MCF 10A (cell line): Measurements from ENCODE around the gene CNPY4. TPM values are rescaled to one million over a fixed set of nuclear protein-coding genes. Genes with fewer than 3 reads are reported as not detected.

Experiments used
- BruUV-seq: library from RNA; stranded (reverse); fragments of 400-500 nt; replicated peaks from 2 replicates; lab custom pipeline; 2021; lab: Mats Ljungman, UMichigan
- CTCF ChIA-PET: fragments of 300-600 bp; sonication (Branson Sonifier 250); formaldehyde crosslinking; extraction: SDS; loops from one replicate; lab custom pipeline; 2021; ENCODE audit warnings: antibody characterized with exemption, inconsistent platforms; lab: Yijun Ruan, JAX
- POLR2A ChIA-PET: fragments of 300-600, 350-650 bp; sonication (Branson Sonifier 250); formaldehyde crosslinking; extraction: SDS; loops from one replicate; lab custom pipeline; 2020; ENCODE audit warnings: antibody characterized with exemption, inconsistent platforms; lab: Yijun Ruan, JAX
- DNase-seq: peaks from one replicate; pipeline ENCODE4 v3.0.0-alpha.2; 2018; ENCODE audit not compliant: unreplicated experiment
- H3K27ac Mint-ChIP-seq: one replicate; pipeline ENCODE4 v1.8.0; 2022; ENCODE audit warnings: mild to moderate bottlenecking, low read depth, mixed read lengths; ENCODE audit not compliant: unreplicated experiment
- H3K27me3 Mint-ChIP-seq: one replicate; pipeline ENCODE4 v1.8.0; 2022; ENCODE audit warnings: mixed read lengths; ENCODE audit not compliant: insufficient read depth, unreplicated experiment
- H3K36me3 Mint-ChIP-seq: one replicate; pipeline ENCODE4 v1.8.0; 2022; ENCODE audit warnings: mild to moderate bottlenecking, moderate library complexity, mixed read lengths; ENCODE audit not compliant: insufficient read depth, unreplicated experiment
- H3K4me1 Mint-ChIP-seq: one replicate; pipeline ENCODE4 v1.8.0; 2022; ENCODE audit warnings: mixed read lengths; ENCODE audit not compliant: insufficient read depth, unreplicated experiment
- H3K4me3 Mint-ChIP-seq: one replicate; pipeline ENCODE4 v1.8.0; 2022; ENCODE audit warnings: mild to moderate bottlenecking, moderate library complexity, mixed read lengths; ENCODE audit not compliant: unreplicated experiment
- H3K9me3 Mint-ChIP-seq: one replicate; pipeline ENCODE4 v1.8.0; 2022; ENCODE audit warnings: mixed read lengths; ENCODE audit not compliant: unreplicated experiment
- intact Hi-C: fragments of 100-400 bp; cut with micrococcal nuclease; formaldehyde crosslinking; loops from 2 replicates; pipeline ENCODE4 v1.14.1; 2022
- total RNA-seq: library from RNA; stranded (reverse); gene quantifications from 2 replicates; pipeline ENCODE4 v1.2.3, GENCODE V29; 2022
- TF ChIP-seq, protein P1 (sequence below): fragments of 200-600 bp; IDR thresholded peaks from one replicate; pipeline ENCODE4 v1.8.0; 2022; ENCODE audit warnings: antibody characterized with exemption, mild to moderate bottlenecking; ENCODE audit not compliant: unreplicated experiment

The CNPY4 gene
- total RNA-seq, 1 experiment from 2014 or later = 2.9 TPM

DNA sequence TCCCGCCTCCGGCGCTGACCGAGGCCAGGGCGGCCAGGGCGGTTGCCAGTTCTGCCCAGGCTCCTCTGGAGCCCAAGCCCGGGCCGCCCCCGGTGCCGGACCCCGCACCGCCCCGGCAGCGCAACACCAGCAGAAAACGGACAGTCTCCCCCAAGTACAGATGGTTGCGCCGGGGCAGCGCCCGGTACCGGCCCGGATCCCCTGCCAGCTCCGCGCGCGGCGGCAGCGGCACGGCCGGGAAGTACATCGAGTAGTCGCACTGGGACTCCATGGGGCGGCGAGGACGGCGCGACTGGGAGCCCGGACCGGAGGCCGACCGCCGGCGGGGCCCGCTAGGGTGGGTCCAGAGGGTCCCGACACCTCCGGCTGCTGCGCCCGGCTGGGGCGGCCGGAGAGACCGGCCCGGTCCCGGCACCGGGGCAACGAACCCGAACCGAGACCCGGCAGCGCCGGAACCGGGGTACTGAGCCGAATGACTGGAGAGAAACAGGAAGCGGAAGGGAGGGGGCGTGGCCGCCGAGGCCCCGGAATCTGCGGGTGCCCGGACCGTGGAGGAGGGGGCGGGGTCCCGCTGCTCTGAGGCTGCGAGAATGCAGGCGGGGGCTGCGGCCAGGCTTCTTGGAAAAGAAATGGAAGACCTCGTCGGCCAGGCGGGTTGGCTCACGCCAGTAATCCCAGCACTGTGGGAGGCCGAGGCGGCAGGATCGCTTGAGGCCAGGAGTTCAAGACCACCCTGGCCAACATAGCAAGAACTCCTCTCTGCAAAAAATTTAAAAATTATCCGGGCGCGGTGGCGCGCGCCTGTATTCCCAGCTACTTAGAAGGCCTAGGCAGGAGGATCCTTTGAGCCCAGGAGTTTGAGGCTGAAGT, 39.0 kb downstream of the CNPY4 start, which contains the start of gene TRAPPC14:
Gene TRAPPC14 (minus strand): TSS at position 495 of the 870 bp plus-strand sequence. CDS start 224 bp downstream, at position 271.
- ChIA-PET CTCF (interaction anchor here (0.7 to 1.2 kb wide), 5 partner anchors 26 to 400 kb away, joined by 3 to 4 read pairs (median 4); no protein-coding TSS in a partner anchor), POLR2A (interaction anchor here (0.7 to 5.5 kb wide), 9 partner anchors 9 to 57 kb away, joined by 3 to 58 read pairs (median 4); partner anchors contain the start of genes AP4M1, GAL3ST4, GPC2 and LAMTOR4)
- intact Hi-C loops = no loop called here
- Mint-ChIP-seq H3K36me3 (peaks cover 21% of the 10 kb centered on the region), H3K4me3 (peak within 1 kb of the TSS; percentile 77), H3K9me3 (no peaks in the 10 kb centered on the region), H3K27me3 (no peaks in the 10 kb centered on the region), H3K4me1 (peaks cover 16% of the 10 kb centered on the region), H3K27ac (no peak within 1 kb of the TSS)
- DNase-seq = peak; percentile 77
- TF ChIP-seq, protein P1, sequence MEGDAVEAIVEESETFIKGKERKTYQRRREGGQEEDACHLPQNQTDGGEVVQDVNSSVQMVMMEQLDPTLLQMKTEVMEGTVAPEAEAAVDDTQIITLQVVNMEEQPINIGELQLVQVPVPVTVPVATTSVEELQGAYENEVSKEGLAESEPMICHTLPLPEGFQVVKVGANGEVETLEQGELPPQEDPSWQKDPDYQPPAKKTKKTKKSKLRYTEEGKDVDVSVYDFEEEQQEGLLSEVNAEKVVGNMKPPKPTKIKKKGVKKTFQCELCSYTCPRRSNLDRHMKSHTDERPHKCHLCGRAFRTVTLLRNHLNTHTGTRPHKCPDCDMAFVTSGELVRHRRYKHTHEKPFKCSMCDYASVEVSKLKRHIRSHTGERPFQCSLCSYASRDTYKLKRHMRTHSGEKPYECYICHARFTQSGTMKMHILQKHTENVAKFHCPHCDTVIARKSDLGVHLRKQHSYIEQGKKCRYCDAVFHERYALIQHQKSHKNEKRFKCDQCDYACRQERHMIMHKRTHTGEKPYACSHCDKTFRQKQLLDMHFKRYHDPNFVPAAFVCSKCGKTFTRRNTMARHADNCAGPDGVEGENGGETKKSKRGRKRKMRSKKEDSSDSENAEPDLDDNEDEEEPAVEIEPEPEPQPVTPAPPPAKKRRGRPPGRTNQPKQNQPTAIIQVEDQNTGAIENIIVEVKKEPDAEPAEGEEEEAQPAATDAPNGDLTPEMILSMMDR = no peak
- BruUV-seq = no TSS peak

DNA sequence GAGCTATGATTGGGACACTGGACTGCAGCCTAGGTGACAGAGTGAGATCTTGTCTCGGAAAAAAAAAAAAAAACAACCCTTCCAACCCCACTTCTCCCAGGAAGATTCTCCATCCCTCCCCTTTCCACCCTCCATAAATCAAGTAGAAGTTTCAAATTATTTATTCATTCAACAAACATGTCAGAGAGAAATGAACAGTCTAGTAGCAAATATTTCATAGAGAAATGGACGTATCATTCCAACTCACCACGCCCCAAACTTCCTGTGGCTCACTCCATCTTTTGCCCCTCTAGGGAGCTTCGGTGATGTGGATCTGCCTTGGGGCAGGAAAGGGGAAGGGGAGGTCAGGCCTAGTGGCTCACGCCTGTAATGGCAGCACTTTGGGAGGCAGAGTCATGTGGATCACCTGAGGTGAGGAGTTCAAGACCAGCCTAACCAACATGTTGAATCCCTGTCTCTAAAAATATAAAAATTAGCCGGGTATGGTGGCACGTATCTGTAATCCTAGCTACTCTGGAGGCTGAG, 39.7 kb downstream of the CNPY4 start:
- Mint-ChIP-seq H3K4me3 (peak overlapping the region; percentile 77), H3K36me3 (peaks cover 21% of the 10 kb centered on the region), H3K27me3 (no peaks in the 10 kb centered on the region), H3K9me3 (no peaks in the 10 kb centered on the region), H3K4me1 (peaks cover 22% of the 10 kb centered on the region), H3K27ac (no peak overlapping the region)
- no TSS peak for BruUV-seq
- TF ChIP-seq, protein P1 = no peak
- CTCF ChIA-PET = interaction anchor here (0.7 to 1.2 kb wide), 3 partner anchors 26 to 399 kb away, joined by 3 to 4 read pairs (median 3); no protein-coding TSS in a partner anchor
- no peak for DNase-seq
- POLR2A ChIA-PET = interaction anchor here (0.8 to 5.5 kb wide), 4 partner anchors 8 to 57 kb away, joined by 4 to 58 read pairs (median 5); partner anchors contain the start of genes AP4M1, GAL3ST4 and LAMTOR4
- intact Hi-C loops = no loop called here

GRCh38 chr7:100160067-100160466, 40.6 kb downstream of the CNPY4 start:
- intact Hi-C loops = no loop called here
- POLR2A ChIA-PET = interaction anchor here (5.5 kb wide), 1 partner anchor 12 kb away, joined by 58 read pairs; the partner anchor contains the start of gene LAMTOR4
- Mint-ChIP-seq H3K27ac (no peak overlapping the region), H3K27me3 (no peaks in the 10 kb centered on the region), H3K36me3 (peaks cover 21% of the 10 kb centered on the region), H3K9me3 (no peaks in the 10 kb centered on the region), H3K4me1 (peaks cover 22% of the 10 kb centered on the region), H3K4me3 (no peak overlapping the region)
- DNase-seq = no peak
- TF ChIP-seq, protein P1 = no peak
- CTCF ChIA-PET = no interaction called here
- no TSS peak for BruUV-seq
